ENCODE results near the gene HARS1. TPM values are rescaled to one million over a fixed set of nuclear protein-coding genes. Genes with fewer than 3 reads are reported as not detected.
"Not testable (repeated sequence)": the region's sequence is repeated elsewhere in the genome, so short reads cannot be mapped to it uniquely, and the experiment has no call there.

Gene HARS1
- polyA plus RNA-seq, 3 donors from 2014 or later: 52.0 to 90.7 (median 79.5) TPM

DNA sequence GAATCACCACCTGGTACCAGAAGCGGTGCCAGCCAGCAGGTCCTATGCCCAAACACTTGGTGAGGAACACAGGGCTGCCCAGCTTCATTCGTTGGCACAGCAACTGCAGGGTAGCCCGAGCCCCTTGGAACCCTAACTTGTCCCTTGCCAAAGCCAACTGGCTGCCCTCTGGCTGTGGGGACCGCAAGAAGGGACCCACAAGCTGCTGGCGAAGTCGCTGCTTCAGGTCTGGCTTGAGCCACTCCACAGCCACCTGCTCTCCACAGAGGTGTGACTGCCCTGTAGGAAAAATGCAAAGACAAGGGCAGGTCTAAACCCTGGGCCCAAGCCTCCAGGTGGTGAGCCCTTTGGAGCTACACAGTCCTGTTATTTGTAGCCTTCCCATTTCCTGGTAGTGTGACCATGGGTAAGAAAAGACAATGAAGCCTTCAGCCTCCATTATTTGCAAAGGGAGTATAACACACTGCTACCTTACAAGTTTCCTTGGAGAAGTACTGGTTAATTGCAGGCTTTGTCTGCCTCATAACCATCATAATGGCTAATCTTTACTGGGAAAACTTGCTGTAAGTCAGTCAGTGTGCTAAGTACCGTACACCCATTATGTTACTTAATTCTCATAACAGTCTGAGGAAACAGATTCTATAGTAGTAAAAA lies 19.6 kb downstream of the HARS1 start:
- Mint-ChIP-seq H3K27ac (peak overlapping the region in 2 of 6 donors; percentile 6 to 64), H3K4me1 (peaks cover 13 to 18% of the 10 kb centered on the region in 2 donors), H3K27me3 (ENCODE audit: low read depth in 3 of 3) (peaks cover 0 to 2% (median 2%) of the 10 kb centered on the region in 3 donors), H3K36me3 (peaks cover 6 to 44% (median 14%) of the 10 kb centered on the region in 3 donors), H3K9me3 (no peaks in the 10 kb centered on the region), H3K4me3 (no peak overlapping the region)
- DNase-seq: no peak

DNA sequence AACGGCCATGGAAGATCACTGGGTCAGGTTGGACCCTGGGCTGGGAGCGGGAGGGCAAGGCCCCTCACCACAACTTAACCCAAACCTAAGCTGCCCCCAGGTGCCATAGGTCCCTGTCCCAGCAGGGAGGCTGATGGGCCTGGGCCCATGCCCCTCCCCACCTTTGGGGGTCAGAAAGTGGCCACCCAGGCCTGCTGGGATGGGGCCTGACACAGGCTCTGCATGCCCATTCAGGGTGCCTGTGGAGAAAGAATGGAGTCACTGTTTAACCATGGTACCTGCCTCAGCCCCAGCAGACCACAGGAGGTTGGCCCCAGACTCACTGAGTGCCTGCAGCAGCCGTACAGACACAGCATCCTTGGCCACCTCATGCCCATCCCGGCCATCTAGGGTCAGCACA lies 20.1 kb downstream of the HARS1 start:
- not testable (repeated sequence) for H3K4me3 Mint-ChIP-seq; H3K27ac Mint-ChIP-seq; H3K9me3 Mint-ChIP-seq; H3K27me3 Mint-ChIP-seq (ENCODE audit: low read depth in 3 of 3); DNase-seq
- peaks cover 19 to 24% of the 10 kb centered on the region in 2 donors for H3K4me1 Mint-ChIP-seq
- peaks cover 6 to 38% (median 8%) of the 10 kb centered on the region in 3 donors for H3K36me3 Mint-ChIP-seq

DNA sequence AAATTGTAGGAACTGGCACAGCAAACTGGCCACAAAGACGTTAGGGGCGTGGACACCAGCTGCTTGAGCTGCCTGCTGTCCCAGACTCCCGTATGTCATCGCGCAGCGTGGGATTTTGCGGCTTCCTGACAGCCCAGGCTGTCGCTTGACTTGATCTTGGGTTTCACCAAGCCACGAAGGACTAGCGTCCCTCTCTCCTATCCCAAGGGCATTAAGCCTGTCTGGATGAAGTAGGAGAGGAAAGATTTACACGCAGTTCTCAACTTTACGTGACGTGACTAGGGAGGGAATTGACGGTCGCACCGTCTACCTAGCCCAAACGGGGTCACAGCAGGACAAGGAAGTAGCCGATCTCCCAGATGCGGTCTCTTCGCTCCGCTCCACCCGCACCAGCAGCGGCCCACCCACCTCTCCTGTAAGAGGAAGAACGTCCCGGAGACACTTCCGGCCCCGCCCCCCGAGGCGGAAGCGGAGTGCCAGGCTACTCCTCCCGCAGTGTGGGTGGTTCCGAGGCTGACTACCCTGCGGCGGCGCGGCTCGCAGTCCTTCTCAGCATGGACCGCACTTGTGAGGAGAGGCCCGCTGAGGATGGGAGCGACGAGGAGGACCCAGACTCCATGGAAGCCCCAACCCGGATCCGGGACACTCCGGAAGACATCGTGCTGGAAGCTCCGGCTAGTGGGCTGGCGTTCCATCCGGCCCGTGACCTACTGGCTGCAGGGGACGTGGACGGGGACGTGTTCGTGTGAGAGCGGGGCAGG lies 26.6 kb downstream of the HARS1 start, which contains the start of gene WDR55:
TSS of gene WDR55 (plus strand) at position 546 of the 761 bp plus-strand sequence. CDS start at position 555, 9 bp downstream.
- Mint-ChIP-seq H3K27me3 (ENCODE audit: low read depth in 3 of 3) (peaks cover 11 to 18% (median 16%) of the 10 kb centered on the region in 3 donors), H3K4me3 (peak within 1 kb of the TSS; percentile 97 to 99 (median 98)), H3K4me1 (peaks cover 39 to 47% of the 10 kb centered on the region in 2 donors), H3K9me3 (no peaks in the 10 kb centered on the region), H3K36me3 (peaks cover 15 to 45% (median 20%) of the 10 kb centered on the region in 3 donors), H3K27ac (peak within 1 kb of the TSS; percentile 96 to 99 (median 99))
- DNase-seq: peak; percentile 93 to 94 (median 94)

DNA sequence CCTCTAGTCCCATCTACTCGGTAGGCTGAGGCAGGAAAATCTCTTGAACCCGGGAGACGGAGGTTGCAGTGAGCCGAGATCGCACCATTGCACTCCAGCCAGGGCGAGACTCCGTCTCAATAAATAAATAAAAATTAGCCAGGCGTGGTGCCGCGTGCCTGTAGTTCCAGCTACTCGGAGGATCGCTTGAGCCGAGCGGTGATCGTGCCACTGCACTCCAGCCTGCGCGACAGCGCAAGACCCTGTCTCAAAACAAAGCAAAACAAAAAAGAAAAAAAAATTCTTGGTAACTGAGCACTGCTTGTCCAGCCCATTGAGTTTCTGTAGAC lies 27.2 kb downstream of the HARS1 start:
- H3K4me1 Mint-ChIP-seq: peaks cover 39 to 47% of the 10 kb centered on the region in 2 donors
- H3K27me3 Mint-ChIP-seq (ENCODE audit: low read depth in 3 of 3): peaks cover 11 to 18% (median 16%) of the 10 kb centered on the region in 3 donors
- peaks cover 16 to 47% (median 20%) of the 10 kb centered on the region in 3 donors for H3K36me3 Mint-ChIP-seq
- DNase-seq: no peak
- no peaks in the 10 kb centered on the region for H3K9me3 Mint-ChIP-seq
- peak overlapping the region; percentile 96 to 99 (median 99) for H3K27ac Mint-ChIP-seq
- peak overlapping the region; percentile 97 to 99 (median 98) for H3K4me3 Mint-ChIP-seq

DNA sequence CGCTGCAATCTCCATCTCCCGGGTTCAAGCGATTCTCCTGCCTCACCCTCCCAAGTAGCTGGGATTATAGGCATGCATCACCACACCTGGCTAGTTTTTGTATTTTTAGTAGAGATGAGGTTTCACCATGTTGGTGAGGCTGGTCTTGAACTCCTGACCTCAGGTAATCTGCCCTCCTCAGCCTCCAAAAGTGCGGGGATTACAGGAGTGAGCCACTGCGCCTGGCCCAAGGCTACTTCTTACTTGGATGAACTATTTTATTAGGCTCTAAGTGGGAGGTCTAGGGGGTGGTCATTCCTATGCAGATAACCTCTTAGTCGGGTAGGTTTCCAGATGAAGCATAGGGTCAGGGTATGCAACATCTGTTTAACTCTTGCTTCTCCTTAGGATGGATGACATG lies 30.8 kb downstream of the HARS1 start:
- Mint-ChIP-seq H3K36me3 (peaks cover 26 to 64% (median 38%) of the 10 kb centered on the region in 3 donors), H3K4me1 (peaks cover 18 to 20% of the 10 kb centered on the region in 2 donors), H3K27me3 (ENCODE audit: low read depth in 3 of 3) (peaks cover 10 to 16% (median 11%) of the 10 kb centered on the region in 3 donors), H3K27ac (peak overlapping the region in 2 of 6 donors; percentile 13 to 23)
- not testable (repeated sequence) for H3K9me3 Mint-ChIP-seq, DNase-seq, H3K4me3 Mint-ChIP-seq

DNA sequence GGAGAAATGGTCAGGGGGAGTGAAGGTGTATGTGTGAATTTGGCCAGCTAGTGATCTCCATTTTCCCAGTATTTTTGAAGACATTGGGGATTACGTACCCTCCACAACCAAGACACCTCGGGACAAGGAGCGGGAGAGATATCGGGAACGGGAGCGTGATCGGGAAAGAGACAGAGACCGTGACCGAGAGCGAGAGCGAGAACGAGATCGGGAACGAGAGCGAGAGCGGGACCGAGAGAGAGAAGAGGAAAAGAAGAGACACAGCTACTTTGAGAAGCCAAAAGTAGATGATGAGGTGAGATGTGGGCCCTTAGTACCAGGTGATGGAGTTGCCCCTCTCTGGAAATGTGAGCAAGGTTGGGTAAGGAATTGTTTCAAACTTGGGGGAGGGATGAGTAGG lies 32.3 kb downstream of the HARS1 start:
- Mint-ChIP-seq H3K27ac (peak overlapping the region in 2 of 6 donors; percentile 30 to 37), H3K4me1 (peaks cover 7 to 8% of the 10 kb centered on the region in 2 donors), H3K36me3 (peaks cover 40 to 78% (median 50%) of the 10 kb centered on the region in 3 donors), H3K9me3 (no peaks in the 10 kb centered on the region), H3K4me3 (no peak overlapping the region), H3K27me3 (ENCODE audit: low read depth in 3 of 3) (peaks cover 0 to 8% (median 0%) of the 10 kb centered on the region in 3 donors)
- DNase-seq: no peak

DNA sequence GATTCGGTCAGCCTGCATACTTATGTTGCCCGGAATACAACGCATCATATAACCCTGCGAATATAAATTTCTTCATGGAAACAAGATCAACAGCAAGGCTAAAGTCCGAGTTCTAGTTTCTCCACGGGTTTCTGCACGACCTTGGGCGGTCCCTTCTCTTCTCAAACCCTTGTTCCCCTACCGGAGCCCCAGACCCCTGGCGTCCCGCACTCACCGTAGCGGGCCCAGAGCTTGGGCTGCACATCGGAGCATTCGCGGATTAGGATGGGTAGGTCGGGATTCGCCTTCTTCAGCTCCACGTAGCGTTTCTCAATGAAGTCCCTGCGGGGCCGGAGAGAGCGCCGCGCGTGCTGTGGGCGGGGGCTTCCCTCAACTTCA lies 44.1 kb downstream of the HARS1 start:
- no peak for DNase-seq
- Mint-ChIP-seq H3K4me3 (peak overlapping the region; percentile 99 to 100 (median 100)), H3K27ac (peak overlapping the region; percentile 99 to 100 (median 100)), H3K36me3 (peaks cover 8 to 20% (median 10%) of the 10 kb centered on the region in 3 donors), H3K27me3 (ENCODE audit: low read depth in 3 of 3) (peaks cover 4 to 20% (median 10%) of the 10 kb centered on the region in 3 donors), H3K9me3 (no peaks in the 10 kb centered on the region), H3K4me1 (peaks cover 39 to 51% of the 10 kb centered on the region in 2 donors)

DNA sequence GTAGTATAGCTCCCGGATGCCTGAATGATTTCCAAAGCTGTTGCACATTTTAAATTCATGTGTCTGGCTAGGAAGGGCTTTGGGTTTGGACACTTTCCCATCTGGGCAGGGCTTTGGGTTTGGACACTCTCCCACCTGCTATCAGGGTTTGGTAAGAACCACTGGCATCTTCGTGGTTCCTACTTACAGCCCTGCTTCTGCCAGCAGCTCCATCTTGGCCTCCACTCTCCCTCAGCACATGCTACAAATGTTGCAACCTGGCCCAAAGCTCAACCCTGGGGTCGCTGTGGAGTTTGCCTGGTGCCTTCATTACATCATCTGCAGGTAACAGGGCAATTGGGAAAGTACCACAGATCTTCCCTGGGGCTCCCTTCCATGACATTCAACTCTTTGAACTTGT lies 48.5 kb downstream of the HARS1 start:
- H3K36me3 Mint-ChIP-seq: peaks cover 0 to 8% (median 7%) of the 10 kb centered on the region in 3 donors
- peaks cover 40 to 57% of the 10 kb centered on the region in 2 donors for H3K4me1 Mint-ChIP-seq
- H3K27ac Mint-ChIP-seq: peak overlapping the region in 1 of 6 donors; percentile 36
- DNase-seq: no peak
- no peaks in the 10 kb centered on the region for H3K9me3 Mint-ChIP-seq
- peaks cover 5 to 6% (median 5%) of the 10 kb centered on the region in 3 donors for H3K27me3 Mint-ChIP-seq (ENCODE audit: low read depth in 3 of 3)
- no peak overlapping the region for H3K4me3 Mint-ChIP-seq

DNA sequence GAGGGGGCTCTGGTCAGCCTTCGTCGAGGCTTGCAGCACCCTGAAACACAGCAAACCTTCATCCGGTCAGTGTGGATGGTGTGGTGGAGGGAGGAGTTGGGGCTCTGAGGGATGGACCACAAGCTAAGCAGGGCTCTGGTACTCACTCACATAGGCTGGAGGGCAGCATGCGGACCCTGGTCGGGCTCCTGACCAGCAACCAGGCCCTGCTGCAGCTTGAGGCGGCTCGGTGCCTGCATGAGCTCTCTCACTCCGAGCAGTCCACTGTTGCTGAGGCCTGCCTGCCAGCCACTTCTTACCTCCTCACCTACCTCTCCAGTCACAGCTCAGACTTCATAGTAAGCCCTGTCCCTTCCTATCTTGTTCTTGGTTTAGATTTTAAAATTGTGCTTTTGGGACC lies 49.5 kb downstream of the HARS1 start:
- no peak for DNase-seq
- Mint-ChIP-seq H3K27me3 (ENCODE audit: low read depth in 3 of 3) (peaks cover 2 to 4% (median 2%) of the 10 kb centered on the region in 3 donors), H3K4me1 (peaks cover 33 to 47% of the 10 kb centered on the region in 2 donors), H3K27ac (no peak overlapping the region), H3K36me3 (peaks cover 0 to 7% (median 7%) of the 10 kb centered on the region in 3 donors), H3K4me3 (no peak overlapping the region), H3K9me3 (no peaks in the 10 kb centered on the region)

DNA sequence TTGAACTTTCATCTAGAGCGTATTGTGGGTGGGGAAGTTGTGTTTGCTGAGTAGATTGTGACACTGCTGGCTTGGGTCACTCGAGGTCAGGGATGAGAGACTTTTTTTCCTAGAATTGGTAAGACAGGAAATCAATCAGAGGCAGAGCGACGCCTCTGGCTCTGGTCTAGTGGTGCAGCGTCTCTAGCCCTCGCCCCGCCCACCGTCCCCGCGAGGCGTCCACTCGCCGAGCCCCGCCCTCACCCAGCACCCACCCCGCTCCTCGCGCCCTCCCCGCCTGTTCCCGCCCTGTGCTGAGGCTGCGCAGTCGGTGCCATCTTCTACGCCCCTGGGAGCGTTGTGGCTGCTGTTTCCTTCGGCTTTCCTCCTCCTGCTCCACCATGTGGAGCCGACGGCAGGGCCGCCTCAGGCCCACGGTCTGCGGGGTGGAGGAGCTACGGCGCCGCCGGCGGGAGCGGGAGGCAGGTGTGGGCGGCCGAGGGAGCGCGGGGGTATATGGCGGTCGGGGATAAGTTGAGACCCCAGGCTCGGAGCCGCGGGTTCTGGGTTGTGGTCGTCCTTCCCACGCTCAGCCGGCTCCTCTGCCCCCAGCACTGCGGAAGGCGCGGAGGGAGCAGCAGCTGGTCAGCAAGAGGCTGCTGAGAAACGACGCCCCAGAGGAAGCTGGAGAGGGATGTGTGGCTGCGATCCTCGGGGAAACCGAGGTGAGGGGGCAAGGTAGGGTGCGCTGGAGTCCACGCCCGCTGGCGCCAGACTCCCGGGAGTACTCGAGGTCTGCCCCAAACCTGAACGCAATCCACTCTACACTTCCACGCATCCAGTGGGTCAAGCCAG lies 51.8 kb downstream of the HARS1 start, which contains the start of gene TMCO6:
TSS of gene TMCO6 (plus strand) at position 304 of the 834 bp plus-strand sequence. CDS start at position 381, 77 bp downstream.
- H3K27ac Mint-ChIP-seq: peak within 1 kb of the TSS; percentile 83 to 98 (median 96)
- H3K4me3 Mint-ChIP-seq: peak within 1 kb of the TSS; percentile 87 to 95 (median 89)
- peaks cover 0 to 4% (median 0%) of the 10 kb centered on the region in 3 donors for H3K27me3 Mint-ChIP-seq (ENCODE audit: low read depth in 3 of 3)
- no peaks in the 10 kb centered on the region for H3K9me3 Mint-ChIP-seq
- peaks cover 0 to 7% (median under 1%) of the 10 kb centered on the region in 3 donors for H3K36me3 Mint-ChIP-seq
- peak; percentile 93 to 95 (median 94) for DNase-seq
- peaks cover 23 to 33% of the 10 kb centered on the region in 2 donors for H3K4me1 Mint-ChIP-seq

DNA sequence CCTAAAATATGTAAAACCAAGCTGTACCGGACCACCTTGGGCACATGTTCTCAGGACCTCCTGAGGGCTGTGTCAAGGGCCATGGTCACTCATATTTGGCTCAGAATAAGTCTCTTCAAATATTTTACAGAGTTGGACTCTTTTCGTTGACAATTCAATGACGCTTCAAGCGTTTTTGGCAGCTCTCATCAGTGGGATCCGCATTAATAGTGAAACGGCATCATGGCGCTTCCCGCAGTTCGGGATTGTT lies 52.3 kb downstream of the HARS1 start:
- H3K36me3 Mint-ChIP-seq; DNase-seq; H3K27me3 Mint-ChIP-seq (ENCODE audit: low read depth in 3 of 3); H3K9me3 Mint-ChIP-seq: not testable (repeated sequence)
- Mint-ChIP-seq H3K4me3 (peak overlapping the region; percentile 87 to 95 (median 89)), H3K4me1 (peaks cover 26 to 33% of the 10 kb centered on the region in 2 donors), H3K27ac (peak overlapping the region; percentile 83 to 98 (median 96))

DNA sequence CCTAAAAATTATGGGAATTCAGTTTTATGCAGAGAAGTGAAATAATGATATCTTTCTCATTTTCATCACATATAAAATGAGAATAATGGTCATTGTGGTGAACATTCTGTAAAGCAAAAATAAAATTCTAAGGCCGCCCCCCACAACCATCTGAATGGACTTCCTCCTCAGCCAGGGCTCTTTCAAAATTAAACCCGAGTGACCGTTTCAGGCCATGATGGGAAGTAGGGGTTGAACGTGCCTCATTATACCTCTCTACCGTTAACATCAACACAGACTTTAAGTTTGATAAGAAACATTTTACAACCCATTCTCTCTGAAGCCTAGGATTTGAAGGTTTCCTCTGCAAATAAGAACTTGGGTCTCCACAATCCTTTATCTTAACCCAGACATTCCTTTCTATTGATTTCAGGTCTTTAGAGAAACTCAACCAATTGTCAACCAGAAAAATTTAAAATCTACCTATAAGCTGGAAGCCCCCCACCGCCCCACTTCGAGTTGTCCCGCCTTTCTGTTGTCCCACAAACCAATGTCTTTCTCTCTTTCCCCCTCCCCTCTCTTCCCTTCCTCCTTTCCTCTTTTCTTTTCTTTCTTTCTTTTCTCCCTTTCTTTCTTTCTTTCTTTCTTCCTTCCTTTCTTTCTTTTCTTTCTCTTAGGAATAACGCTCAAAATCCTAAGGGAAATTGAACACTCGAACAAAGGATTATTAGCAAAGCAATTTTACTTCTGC lies 53.6 kb downstream of the HARS1 start:
- Mint-ChIP-seq H3K27me3 (ENCODE audit: low read depth in 3 of 3) (peaks cover 0 to 6% (median 0%) of the 10 kb centered on the region in 3 donors), H3K4me3 (peak overlapping the region in 3 of 5 donors; percentile 42 to 92 (median 59)), H3K36me3 (peaks cover 0 to 7% (median 0%) of the 10 kb centered on the region in 3 donors), H3K9me3 (no peaks in the 10 kb centered on the region), H3K27ac (peak overlapping the region in 5 of 6 donors; percentile 51 to 90 (median 76)), H3K4me1 (peaks cover 36 to 43% of the 10 kb centered on the region in 2 donors)
- DNase-seq: no peak
